SH-SY5Y (cell line): ENCODE data around the gene TSR3.

Source experiments
- GATA2 ChIP-seq: IDR thresholded peaks from 2 replicates; pipeline ENCODE4 v1.6.1; 2011; ENCODE audit warnings: mild to moderate bottlenecking, low read depth, low read length
- GATA3 ChIP-seq: IDR thresholded peaks from 2 replicates; pipeline ENCODE4 v1.6.1; 2011; ENCODE audit warnings: low read depth, mild to moderate bottlenecking, low read length, moderate library complexity

- TF ChIP-seq GATA3 (no peak), GATA2 (no peak)
Measured at GRCh38 chr16:1367486-1368174, 16.0 kb upstream of the TSR3 start.
